Mammary epithelial cell (primary cell): ENCODE results near the gene PI4K2A.

Experiments used
- EZH2 ChIP-seq: IDR thresholded peaks from 2 replicates; pipeline ENCODE4 v1.6.1; 2012; ENCODE audit warnings: low read length, inconsistent platforms, borderline replicate concordance
- TF ChIP-seq, protein P1 (sequence below), 2 donors: IDR thresholded peaks in 1 of 2; conservative IDR thresholded peaks in 1 of 2; 2 replicates each; pipeline ENCODE4 v1.5.1; 2011 to 2012; ENCODE audit warnings: inconsistent platforms in 2 of 2, low read length in 2 of 2, mild to moderate bottlenecking in 2 of 2, control low read depth in 1 of 2, low read depth in 1 of 2; ENCODE audit not compliant: insufficient read depth in 1 of 2; ENCODE audit errors: extremely low read depth in 1 of 2

- TF ChIP-seq, protein P1, sequence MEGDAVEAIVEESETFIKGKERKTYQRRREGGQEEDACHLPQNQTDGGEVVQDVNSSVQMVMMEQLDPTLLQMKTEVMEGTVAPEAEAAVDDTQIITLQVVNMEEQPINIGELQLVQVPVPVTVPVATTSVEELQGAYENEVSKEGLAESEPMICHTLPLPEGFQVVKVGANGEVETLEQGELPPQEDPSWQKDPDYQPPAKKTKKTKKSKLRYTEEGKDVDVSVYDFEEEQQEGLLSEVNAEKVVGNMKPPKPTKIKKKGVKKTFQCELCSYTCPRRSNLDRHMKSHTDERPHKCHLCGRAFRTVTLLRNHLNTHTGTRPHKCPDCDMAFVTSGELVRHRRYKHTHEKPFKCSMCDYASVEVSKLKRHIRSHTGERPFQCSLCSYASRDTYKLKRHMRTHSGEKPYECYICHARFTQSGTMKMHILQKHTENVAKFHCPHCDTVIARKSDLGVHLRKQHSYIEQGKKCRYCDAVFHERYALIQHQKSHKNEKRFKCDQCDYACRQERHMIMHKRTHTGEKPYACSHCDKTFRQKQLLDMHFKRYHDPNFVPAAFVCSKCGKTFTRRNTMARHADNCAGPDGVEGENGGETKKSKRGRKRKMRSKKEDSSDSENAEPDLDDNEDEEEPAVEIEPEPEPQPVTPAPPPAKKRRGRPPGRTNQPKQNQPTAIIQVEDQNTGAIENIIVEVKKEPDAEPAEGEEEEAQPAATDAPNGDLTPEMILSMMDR (conservative IDR thresholded peaks at IDR 0.05 in 1 of 2, IDR thresholded peaks at IDR 0.05 in 1 of 2; ENCODE audit: extremely low read depth in 1 of 2, insufficient read depth in 1 of 2, low read depth in 1 of 2, low read length in 2 of 2), result no peak
- TF ChIP-seq EZH2, result no peak
These were observed 27.0 kb downstream of the PI4K2A start for GRCh38 chr10:97667463-97667862.
